Raji (cell line): ENCODE measurements around the gene DGKG.
A peak's percentile ranks its signal among the peaks of the same experiment; 100 is the strongest.

ENCODE experiments used
- POLR2A ChIP-seq: IDR thresholded peaks from 2 replicates; pipeline ENCODE4 v1.6.1; 2011; ENCODE audit warnings: low read depth, low read length, control low read depth; ENCODE audit not compliant: insufficient read depth

Gene DGKG

DNA sequence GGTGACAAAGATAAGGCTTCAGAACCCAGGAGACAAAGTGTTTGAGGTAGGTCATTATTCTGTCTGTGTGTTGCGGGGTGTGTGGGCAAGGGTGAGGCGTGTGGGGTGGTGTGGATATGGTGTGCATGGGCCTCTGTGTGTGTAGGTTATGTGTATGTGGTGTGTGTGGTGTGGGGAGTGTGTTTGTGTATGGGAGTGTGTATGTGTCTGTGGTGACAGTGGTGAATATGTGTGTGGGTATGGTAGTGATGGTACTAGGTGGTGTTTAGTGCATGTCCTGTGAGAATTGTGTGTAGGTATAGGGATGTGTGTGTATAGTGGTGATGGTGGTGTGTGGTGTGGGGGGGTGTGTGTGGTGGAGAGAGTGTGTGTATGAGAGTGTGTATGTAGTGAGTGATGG, 236.9 kb downstream of the DGKG start:
- TF ChIP-seq POLR2A, result no peak

DNA sequence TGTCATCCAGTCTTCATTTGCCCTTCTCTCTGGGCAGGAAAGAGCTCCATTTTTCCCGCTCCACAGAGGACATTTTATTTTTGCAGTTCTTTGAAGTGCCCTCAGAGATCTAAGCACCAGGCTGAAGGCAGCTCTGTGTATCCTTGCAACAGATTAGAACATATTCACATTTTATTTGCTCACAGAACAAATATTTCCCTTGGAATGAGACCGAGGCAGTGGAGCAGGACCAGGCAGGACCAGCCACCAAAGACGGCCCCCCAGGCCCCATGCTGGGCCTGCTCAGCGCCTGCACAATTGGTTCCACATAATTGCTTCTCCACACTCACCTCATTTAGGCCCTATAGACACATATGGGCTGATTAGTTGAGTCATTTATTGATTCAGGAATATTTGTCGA, 237.4 kb downstream of the DGKG start:
- TF ChIP-seq POLR2A, result no peak

DNA sequence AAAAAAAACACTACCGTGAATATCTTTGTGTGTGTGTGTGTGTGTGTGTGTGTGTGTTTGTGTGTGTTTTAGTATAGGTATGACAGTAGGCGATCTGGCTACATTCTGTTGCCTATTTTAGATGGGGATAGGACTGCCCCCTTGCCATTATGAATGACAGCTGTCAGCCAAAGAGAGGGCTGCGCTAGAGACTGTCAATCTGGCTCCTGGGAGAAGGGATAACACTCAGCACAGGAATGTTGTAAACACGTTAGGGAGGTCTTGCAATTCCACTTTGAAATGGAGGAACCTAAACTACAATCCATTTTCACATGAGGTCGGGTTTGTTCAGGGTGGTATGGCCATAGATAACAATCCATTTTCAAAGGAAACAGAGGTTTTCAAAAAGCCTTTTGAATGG, 239.0 kb downstream of the DGKG start:
- TF ChIP-seq POLR2A, result no peak

DNA sequence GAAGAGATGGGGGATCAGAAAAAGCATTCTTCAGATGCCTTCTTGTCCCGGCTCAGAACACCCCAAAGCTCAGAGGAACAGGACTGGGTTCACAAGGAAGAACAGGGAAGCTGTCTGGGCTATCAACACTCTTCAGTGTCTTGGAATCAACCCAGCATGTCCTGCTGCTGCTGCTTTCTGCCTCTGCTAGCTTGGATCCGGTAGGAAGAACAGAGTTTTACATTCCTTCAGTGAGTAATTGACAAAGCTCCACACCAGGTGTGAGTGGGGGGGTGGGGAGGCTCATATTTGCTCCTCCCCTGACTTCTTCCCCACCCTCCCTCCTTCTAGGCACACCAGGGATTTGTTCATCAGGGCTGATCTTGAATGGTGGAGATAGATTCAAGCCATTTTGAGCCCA, 240.1 kb downstream of the DGKG start:
- no peak for TF ChIP-seq POLR2A

DNA sequence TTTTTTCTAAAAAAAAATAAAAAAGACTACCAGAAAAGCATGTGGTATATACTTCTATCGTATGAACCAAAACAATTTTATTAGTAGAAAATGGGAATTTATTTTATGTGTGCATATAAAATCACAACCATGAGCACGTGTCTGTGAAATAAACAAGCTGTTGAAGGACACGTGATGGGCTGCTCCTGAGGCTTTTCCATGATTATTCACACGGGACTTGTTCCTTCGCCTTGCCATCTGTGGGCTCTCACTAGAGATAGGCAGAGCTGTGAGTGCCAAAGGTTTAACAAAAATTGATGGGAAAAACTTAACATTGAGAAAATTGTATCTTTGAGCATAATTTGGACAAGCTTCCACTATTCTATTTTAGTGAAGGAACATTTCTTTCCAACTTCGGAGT, 240.8 kb downstream of the DGKG start:
- TF ChIP-seq POLR2A, result no peak

DNA sequence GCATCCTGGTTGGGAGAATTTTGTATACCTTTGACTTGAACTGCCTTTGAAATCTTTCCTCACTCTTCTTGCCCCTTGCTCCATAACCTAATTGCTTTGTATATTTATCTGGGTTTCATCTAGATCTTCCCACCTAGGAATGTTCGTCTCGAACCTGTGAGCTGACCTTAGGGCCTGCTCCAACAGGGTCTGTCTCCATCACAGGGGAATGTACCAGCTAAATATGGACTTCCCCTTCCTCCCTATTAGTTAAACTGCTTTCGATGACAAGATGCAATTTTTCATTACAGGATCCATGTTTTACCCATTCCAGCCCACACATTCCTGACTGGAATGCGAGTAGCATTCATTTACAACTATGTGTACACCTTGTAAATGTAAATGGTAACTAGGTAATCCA, 242.5 kb downstream of the DGKG start:
- no peak for TF ChIP-seq POLR2A

DNA sequence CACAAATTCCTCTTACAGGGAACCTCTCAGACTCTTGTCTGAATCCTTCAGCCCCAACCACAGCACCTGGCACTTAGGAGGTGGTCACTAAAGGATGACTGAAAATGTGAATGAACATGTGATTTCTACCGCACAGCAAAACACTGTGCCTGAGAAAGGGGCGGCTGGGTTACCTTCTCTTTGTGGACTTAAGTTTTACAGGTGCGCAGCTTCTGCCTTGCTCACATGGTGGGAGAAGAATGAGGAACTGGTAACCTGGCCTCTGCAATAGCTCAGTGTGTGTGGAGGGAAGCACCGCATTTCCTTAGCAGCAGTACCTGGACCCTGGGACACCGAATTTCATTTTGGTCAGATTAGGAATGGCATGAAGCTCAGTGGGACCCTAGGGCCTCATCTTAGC, 243.3 kb downstream of the DGKG start:
- no peak for TF ChIP-seq POLR2A

DNA sequence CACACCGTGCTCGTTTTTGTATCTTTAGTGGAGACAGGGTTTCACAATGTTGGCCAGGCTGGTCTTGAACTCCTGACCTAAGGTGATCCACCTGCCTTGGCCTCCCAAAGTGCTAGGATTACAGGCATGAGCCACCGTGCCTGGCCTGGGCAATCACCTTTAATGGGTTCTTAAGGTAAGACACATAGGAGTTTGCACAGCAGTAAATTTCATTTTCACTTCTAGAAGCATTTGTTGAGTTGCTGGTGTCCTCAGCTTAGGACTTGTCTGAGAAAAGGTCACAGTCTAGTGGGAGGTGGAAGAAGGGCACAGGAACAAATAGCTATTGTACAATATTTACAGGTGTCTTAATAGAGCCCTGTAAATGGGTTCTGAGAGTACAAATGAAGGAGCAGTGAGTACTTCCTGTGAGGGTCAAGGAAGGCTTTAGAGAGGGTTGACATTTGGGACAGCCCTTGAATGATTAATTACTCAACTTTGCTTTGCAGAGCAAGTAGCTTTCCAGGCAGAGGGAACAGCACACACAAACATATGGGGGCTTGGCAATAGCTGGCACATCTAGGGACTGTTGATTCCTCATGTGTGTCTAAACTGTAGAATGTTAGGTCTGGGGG, 244.4 kb downstream of the DGKG start:
- no peak for TF ChIP-seq POLR2A

DNA sequence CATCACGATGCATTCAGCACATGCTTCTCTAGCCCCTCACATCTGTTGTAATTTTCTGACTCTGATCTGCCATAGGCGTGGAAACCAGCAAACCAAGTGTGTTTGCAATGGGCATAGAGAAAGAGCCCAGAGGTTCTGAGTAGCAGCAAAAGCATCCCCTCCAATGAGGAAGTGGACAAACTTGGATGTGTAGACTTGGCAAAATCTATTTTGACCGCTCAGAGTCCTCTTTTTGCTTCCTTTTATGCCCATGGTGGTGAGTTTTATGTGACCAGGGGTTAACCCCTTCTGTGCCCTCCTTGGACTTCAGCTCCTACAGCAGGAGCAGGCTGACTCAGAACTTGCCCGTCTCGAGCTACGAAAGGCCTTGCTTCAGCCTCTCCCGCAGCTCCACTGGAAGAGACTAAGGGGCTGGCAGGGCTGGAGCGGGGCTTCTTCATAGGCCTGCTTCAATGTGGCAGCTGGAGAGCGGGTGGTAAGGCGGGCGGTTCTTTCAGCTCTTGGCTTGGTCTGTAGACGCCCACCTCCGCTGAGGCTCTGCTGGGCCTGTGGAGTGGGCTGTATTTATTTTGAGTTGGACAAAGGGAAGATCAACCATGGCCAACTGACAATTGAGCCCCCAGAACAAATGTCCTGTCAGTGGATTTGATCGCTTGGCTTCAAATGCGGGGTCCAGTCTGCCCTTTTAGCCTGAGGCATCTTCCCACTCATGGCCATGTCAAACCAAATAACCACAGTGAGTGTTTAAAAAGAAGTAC, 246.6 kb downstream of the DGKG start:
- TF ChIP-seq POLR2A, result no peak

DNA sequence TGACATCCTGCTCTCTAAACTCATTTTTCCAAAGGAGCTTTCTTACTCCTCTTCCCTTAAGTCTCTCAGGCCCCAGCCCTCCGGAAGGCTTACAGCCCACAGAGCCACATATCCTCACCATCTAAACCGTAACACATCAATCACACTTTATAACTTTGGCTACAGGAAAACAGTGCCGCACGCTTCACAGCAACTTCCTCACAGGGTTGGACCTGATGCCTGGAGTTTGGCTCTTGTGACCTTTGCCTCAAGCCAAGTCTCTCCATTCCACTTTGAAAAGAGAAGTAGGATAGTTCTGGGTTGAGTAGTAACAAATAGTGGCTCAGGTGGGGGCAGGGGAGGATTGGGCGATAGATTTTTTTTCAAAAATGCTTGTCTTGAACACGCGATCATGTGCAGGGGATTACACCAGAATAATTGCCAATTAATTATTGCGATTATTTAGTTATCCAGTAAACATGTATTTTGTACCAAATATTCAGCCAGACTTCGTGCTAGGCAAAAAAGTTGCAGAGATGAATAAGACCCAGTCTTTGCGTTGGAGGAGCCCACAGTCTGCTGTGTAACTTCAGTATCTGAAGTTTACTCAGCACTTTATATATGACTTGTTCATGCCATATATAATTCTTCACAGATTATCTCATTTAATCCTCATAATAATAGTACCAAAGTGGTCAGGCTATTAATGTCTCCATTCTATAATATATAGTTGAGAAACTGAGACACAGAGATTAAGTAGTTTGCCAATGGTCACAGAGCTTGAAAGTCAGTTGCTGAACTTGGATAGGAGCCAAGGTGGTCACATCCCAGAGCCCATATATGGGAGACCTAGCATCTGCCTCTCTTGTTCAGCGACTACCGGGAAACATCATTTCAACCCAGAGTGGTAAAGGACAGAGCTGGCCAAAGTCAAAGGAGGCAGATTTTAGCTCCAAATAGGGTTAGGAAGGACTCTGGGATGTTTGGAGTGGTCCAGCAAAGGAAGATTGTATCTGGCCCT, 250.8 kb downstream of the DGKG start:
- no peak for TF ChIP-seq POLR2A

DNA sequence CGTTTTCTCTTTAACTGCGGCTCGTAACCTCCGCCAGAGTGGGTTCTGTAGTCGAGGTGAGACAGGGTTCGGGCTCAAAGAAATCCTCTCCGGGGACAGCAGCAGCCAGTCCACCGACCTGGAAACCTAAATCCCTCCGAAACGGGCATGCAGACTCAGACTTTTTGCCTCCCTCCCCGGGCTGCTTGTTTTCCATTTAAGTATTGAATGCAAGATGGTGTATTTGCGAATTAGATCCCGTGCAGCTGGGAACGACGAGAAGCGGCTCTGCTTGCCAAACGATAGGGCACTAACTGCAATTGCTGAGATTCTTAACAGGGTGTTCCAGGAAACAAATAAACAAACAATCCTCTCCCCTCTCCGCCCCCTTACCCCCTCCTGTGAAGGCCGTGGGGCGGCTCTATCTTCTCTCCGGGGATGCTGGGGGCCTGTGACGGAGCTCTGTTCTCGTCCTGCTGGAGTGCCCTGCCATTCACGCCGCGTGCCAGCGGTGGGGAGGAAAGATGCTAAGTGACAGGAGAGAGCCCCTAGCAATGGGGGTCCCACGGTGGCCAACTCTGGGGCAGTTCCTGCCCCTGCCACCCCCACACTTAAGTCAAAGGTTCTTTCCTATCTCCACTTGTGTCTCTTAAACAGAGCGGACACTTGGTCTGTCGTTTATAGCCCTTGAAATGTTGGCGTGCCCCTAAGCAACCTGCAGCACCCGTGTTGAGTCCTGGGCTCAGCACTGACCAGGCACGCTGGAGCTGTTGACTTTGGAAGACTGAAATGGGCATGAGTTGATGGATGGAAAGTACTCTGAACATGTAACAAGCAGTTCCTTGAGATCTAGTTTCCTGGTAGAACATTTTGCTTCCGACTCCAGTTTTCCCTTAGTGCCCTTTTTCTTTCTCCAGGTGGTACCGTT, 251.9 kb downstream of the DGKG start:
- TF ChIP-seq POLR2A, result no peak

DNA sequence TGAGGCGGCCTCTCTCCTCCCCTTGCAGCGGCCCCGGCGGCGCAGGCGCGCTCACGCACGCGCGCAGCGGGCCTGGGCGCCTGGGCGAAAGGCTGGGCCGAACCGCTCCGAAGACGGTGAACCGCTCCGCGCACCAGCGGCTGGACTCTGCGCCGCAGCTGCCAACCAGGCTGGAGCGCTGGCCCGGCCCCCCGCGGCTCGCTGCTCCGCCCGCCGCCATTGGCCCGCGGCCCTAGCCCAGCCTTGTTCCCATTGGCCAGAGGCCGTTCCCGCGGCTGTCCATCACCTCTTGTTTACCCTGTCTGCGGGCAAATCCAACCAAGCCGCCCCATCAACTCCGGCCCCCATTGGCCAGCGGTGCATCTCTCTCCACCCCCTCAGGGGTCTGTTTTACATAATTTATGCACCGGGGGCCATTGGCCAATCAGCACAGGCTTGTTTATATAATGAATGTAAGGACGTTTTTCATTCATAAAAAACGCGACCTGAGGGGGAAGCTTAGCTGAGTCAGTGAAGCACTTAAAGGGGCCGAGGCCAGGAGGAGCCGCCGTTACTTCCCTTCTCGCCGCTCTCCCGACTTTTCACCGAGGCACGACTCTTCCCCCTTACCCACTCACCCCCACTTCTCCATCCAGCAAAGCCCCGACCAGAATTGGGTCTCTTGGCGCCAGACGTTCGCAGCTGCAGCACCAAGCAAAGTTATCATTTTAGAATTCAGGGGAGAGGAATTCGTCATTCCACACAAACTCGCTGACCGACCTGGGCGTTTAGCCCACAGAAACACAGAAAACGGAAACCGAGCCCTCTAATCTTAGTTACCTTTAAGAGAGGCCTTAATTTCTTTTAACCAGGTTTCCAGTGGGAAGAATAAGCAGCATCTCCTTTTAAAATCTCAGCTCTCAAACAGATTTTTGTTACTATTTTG, 252.8 kb downstream of the DGKG start, which contains the start of gene ETV5:
Gene ETV5, minus strand, starts transcription at position 149 of the 925 bp plus-strand sequence. CDS start 3,221 bp downstream, outside the sequence.
- TF ChIP-seq POLR2A, result 0 out of 2 replicates have a peak, but pooled peaks have one; percentile 25

DNA sequence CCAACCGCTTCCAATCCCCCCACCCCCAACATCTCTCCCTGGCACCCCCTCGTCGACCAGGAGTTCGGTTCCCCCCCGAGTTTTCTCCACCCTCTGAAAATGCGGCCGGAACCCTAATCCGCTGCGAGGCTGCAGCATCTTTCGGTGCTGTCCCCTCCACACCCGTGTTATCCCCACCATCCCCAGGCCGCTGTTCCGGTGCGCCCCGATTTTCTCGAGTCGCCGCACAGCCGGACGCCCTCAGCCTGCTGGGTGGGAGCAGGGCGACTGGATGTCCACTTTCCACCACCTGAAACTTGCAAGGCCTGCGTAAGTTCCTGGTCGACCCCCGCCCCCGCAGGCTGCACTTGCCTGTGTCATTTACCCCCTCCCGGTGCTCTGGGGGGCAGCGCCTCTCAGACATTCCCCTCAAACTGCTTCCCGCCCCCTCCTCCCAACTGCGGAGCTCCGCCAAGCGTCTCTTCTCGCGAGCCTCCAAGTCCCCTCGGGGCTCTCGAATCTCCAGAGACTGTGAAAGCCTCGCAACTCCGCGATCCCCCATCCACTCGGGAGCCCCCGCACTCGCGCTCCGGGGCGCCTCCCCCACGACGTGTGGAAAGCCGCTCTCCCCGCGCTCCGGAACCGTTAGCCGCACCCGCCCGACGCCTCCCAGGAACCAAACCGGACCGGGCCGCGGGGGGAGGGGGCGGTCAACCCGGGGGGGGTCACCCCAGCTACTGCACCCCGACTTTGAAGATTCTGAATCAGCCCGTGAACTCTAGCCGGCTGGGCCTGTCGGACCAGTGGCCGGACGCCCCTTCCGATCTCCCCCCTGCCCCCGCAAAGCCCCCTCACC, 253.7 kb downstream of the DGKG start:
- TF ChIP-seq POLR2A, result no peak
